RWPE1 (cell line): ENCODE data around the gene CCPG1.

ENCODE experiments used
- CTCF ChIA-PET: fragments of 350-600 bp; sonication (Branson Sonifier 250); formaldehyde crosslinking; extraction: SDS; loops from one replicate; lab custom pipeline; 2021; lab: Yijun Ruan, JAX
- POLR2A ChIA-PET: fragments of 400-600 bp; formaldehyde crosslinking; extraction: SDS; loops from one replicate; lab custom pipeline; 2020; ENCODE audit warnings: antibody characterized with exemption; ENCODE audit not compliant: low non-redundant PET; lab: Yijun Ruan, JAX
- DNase-seq: peaks from one replicate; pipeline ENCODE4 v3.0.0; 2012; ENCODE audit warnings: low spot score
- H3K27ac ChIP-seq: fragments of 450-650 bp; 2 replicates; pipeline ENCODE4 v1.5.1; 2017
- TF ChIP-seq, protein P1 (sequence below): fragments of 450-650 bp; conservative IDR thresholded peaks from 2 replicates; pipeline ENCODE4 v1.5.1; 2017; ENCODE audit warnings: low read depth, mild to moderate bottlenecking

CCPG1 gene

DNA sequence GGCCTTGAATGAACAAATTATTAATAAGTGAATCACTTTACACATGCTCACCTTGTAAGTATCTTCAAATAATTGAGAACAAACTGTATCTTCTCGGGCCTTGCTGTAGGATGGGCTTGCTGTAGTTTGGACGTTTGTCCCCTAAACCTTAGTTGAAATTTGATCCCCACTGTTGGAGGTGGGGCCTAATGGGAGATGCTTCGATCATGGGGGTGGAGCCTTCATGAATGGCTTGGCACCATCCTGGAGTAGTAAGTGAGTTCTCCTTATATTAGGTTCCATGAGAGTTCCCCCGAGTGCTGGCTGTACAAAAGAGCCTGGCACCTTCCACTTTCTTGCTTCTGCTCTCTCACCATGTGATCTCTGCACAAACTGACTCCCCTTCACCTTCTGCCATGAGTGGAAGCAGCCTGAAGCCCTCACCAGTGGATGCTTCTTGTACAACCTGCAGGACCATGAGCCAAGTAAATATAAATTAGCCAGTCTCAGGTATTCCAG lies 59.8 kb downstream of the CCPG1 start:
- ChIA-PET POLR2A (no interaction called here), CTCF (no interaction called here)
- TF ChIP-seq, protein P1, sequence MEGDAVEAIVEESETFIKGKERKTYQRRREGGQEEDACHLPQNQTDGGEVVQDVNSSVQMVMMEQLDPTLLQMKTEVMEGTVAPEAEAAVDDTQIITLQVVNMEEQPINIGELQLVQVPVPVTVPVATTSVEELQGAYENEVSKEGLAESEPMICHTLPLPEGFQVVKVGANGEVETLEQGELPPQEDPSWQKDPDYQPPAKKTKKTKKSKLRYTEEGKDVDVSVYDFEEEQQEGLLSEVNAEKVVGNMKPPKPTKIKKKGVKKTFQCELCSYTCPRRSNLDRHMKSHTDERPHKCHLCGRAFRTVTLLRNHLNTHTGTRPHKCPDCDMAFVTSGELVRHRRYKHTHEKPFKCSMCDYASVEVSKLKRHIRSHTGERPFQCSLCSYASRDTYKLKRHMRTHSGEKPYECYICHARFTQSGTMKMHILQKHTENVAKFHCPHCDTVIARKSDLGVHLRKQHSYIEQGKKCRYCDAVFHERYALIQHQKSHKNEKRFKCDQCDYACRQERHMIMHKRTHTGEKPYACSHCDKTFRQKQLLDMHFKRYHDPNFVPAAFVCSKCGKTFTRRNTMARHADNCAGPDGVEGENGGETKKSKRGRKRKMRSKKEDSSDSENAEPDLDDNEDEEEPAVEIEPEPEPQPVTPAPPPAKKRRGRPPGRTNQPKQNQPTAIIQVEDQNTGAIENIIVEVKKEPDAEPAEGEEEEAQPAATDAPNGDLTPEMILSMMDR = no peak
- DNase-seq = no peak
- H3K27ac ChIP-seq = no peak overlapping the region

DNA sequence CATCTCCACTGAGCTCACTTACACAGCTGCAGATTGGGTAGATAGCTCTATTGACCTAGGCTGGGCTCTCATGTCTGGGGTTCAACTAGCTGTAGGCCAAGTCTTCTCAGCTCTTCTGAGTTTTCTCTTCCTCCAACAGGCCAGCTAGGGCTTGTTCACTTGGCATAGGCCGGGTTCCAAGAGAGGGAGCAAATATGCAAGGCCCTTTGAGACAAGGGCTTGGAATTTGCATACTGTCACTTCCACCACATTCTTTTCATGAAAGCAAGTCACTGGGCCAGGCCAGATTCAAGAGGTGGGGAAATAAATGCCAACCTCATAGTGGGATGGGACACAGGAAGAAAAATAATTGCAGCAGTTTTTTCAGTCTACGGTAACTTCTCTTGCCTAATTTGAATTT lies 64.0 kb downstream of the CCPG1 start:
- POLR2A ChIA-PET = no interaction called here
- CTCF ChIA-PET = no interaction called here
- TF ChIP-seq, protein P1 = no peak
- no peak overlapping the region; the same call in 1 of the 2 replicates for H3K27ac ChIP-seq
- no peak for DNase-seq

DNA sequence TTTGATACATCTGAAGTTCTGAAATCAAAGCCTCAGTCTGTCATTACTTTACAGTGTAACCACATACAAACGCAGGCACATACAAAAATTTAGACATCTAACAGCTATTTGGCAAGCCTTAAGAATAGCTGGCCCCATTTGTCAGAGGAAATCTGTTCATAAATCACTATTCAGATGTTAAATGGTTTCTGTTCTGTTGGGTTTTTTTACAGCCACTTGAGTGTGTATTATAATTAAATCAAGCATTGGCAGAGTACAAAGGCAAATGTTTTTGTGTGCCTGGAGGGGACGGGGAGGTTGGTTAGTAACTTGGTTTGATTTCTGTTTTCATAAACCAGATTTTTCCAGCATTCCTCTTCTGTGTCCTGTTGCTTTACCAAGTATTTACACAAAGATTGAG lies 65.0 kb downstream of the CCPG1 start:
- DNase-seq = no peak
- TF ChIP-seq, protein P1 = no peak
- ChIA-PET POLR2A (no interaction called here), CTCF (no interaction called here)
- no peak overlapping the region for H3K27ac ChIP-seq

DNA sequence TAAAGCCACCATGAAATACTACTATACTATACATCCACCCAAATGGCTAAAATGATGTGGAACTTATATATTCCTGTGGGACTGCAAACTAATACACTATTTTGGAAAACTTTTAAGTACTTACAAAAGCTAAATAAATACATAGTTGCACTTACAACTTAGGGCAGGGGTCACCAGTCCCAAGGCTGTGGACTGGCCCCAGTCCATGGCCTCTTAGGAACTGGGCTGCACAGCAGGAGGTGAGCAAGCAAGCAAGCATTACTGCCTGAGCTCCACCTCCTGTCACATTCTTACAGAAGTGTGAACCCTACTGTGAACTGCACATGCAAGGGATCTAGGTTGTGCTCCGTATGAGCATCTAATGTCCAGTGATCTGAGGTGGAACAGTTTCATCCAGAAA lies 71.0 kb downstream of the CCPG1 start:
- CTCF ChIA-PET = no interaction called here
- no peak overlapping the region for H3K27ac ChIP-seq
- DNase-seq = no peak
- POLR2A ChIA-PET = no interaction called here
- TF ChIP-seq, protein P1 = no peak

DNA sequence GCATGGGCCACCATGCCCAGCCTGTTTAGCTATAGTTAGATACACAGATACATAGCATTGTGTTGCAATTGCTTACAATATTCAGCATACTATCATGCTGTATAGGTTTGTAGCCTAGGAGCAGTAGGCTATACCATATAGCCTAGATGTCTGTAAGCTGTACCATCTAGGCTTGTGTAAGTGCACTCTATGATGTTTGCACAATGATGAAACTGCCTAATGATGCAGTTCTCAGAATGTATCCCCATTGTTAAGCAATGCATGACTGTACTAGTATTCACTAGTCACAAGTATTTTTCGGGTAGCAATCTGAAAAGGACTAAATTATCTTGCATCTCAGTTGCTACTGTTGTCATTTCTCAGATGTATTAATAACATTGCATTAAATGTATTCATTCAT lies 73.2 kb downstream of the CCPG1 start:
- POLR2A ChIA-PET = no interaction called here
- TF ChIP-seq, protein P1 = no peak
- DNase-seq = no peak
- CTCF ChIA-PET = no interaction called here
- no peak overlapping the region for H3K27ac ChIP-seq

DNA sequence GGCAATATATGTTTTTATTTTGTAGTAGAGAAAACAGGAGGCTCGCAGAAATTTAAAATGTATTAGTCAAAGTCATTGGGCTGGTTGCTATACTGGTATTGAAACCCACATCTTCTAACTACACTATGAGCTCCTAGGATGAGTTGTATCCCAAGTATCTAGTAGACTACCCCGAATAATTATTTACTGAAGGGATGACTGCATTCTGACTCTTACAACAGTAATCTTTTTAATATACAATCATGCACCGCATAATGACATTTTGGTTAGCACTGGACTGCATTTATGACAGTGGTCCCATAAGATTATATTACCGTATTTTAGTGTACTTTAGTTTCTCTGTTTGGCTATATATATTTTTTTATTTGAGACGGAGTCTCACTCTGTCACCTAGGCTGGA lies 73.8 kb downstream of the CCPG1 start:
- ChIA-PET POLR2A (no interaction called here), CTCF (interaction anchor here (0.7 kb wide), 1 partner anchor 68 kb away, joined by 3 read pairs; no protein-coding TSS in a partner anchor)
- no peak for DNase-seq
- TF ChIP-seq, protein P1 = no peak
- H3K27ac ChIP-seq = no peak overlapping the region
